GM23338 (cell line): ENCODE data around the gene OLFML2A.

ENCODE experiments used
- CREB1 ChIP-seq: fragments of 250-450 bp; sonication (Bioruptor Pico); IDR thresholded peaks from 2 replicates; pipeline ENCODE4 v1.5.0; 2020; ENCODE audit warnings: low read depth, mild to moderate bottlenecking, moderate library complexity
- CTCF ChIP-seq, 2 experiments: fragments of 200-600 bp in 1 of 2; sonication (generic) in 1 of 2; conservative IDR thresholded peaks; 2 replicates each; pipeline versions ENCODE4 v1.5.1 to v1.6.1; 2016 to 2017; ENCODE audit warnings: antibody characterized with exemption in 2 of 2, low read depth in 2 of 2, mild to moderate bottlenecking in 2 of 2, moderate library complexity in 1 of 2
- EZH2 ChIP-seq: fragments of 200-600 bp; sonication (generic); IDR thresholded peaks from one replicate; pipeline ENCODE4 v1.8.0; 2017; ENCODE audit warnings: antibody characterized with exemption, mild to moderate bottlenecking, low read depth; ENCODE audit not compliant: unreplicated experiment
- EZH2phosphoT487 ChIP-seq: fragments of 200-600 bp; sonication (generic); IDR thresholded peaks from one replicate; pipeline ENCODE4 v1.8.1; 2018; ENCODE audit warnings: antibody characterized with exemption; ENCODE audit not compliant: unreplicated experiment
- JUNB ChIP-seq: IDR thresholded peaks from one replicate; pipeline ENCODE4 v1.6.1; 2016; ENCODE audit warnings: antibody characterized with exemption; ENCODE audit not compliant: unreplicated experiment
- NANOG ChIP-seq: IDR thresholded peaks from 2 replicates; pipeline ENCODE4 v1.6.1; 2016; ENCODE audit warnings: antibody characterized with exemption, borderline replicate concordance
- POLR2AphosphoS5 ChIP-seq: IDR thresholded peaks from 2 replicates; pipeline ENCODE4 v1.6.1; 2016; ENCODE audit warnings: antibody characterized with exemption, low read depth
- REST ChIP-seq: IDR thresholded peaks from one replicate; pipeline ENCODE4 v1.6.1; 2018; ENCODE audit warnings: antibody characterized with exemption; ENCODE audit not compliant: unreplicated experiment
- STAT1 ChIP-seq: IDR thresholded peaks from one replicate; pipeline ENCODE4 v1.6.1; 2016; ENCODE audit warnings: antibody characterized with exemption; ENCODE audit not compliant: unreplicated experiment
- ZNF114 ChIP-seq: fragments of 250-450 bp; sonication (Bioruptor Pico); IDR thresholded peaks from 2 replicates; pipeline ENCODE4 v1.5.0; 2020; ENCODE audit warnings: mild to moderate bottlenecking, moderate library complexity
- ZNF331 ChIP-seq: fragments of 250-450 bp; sonication (Bioruptor Pico); IDR thresholded peaks from 2 replicates; pipeline ENCODE4 v1.5.0; 2020; ENCODE audit warnings: low read depth, mild to moderate bottlenecking, moderate library complexity

GRCh38 chr9:124755061-124755460, 21.9 kb upstream of the OLFML2A start:
- TF ChIP-seq EZH2 (no peak), CTCF (conservative IDR thresholded peaks at IDR 0.05; ENCODE audit: low read depth in 2 of 2) (no peak), POLR2AphosphoS5 (no peak), CREB1 (no peak), STAT1 (no peak), EZH2phosphoT487 (no peak), NANOG (no peak), REST (no peak), ZNF331 (CRISPR knock-in tag) (no peak), JUNB (no peak), ZNF114 (CRISPR knock-in tag) (no peak)
